HepG2 (cell line): ENCODE results near the gene AKT2. TPM values are rescaled to one million over a fixed set of nuclear protein-coding genes. Genes with fewer than 3 reads are reported as not detected.

Source experiments
- ATM ChIP-seq: fragments of 450-650 bp; IDR thresholded peaks from 2 replicates; pipeline ENCODE4 v1.7.1; 2017; ENCODE audit warnings: mild to moderate bottlenecking, borderline replicate concordance
- BCL6 ChIP-seq: IDR thresholded peaks from 2 replicates; pipeline ENCODE4 v1.6.1; 2016; ENCODE audit warnings: missing genetic modification reagents, missing compliant biosample characterization
- BRF2 ChIP-seq: sonication (generic); formaldehyde crosslinking; IDR thresholded peaks from 2 replicates; pipeline ENCODE4 v1.8.1; 2022; ENCODE audit warnings: mild to moderate bottlenecking, missing genetic modification reagents
- HIC2 ChIP-seq: sonication (generic); formaldehyde crosslinking; IDR thresholded peaks from 2 replicates; pipeline ENCODE4 v1.9.0; 2022; ENCODE audit warnings: low read depth, missing genetic modification reagents
- HMGXB3 ChIP-seq: sonication (generic); formaldehyde crosslinking; IDR thresholded peaks from 2 replicates; pipeline ENCODE4 v1.4.0; 2020; ENCODE audit warnings: missing genetic modification reagents, borderline replicate concordance
- HNRNPK ChIP-seq: fragments of 200-400 bp; formaldehyde crosslinking; IDR thresholded peaks from 2 replicates; pipeline ENCODE4 v1.6.1; 2018; ENCODE audit warnings: low read length, low read depth, moderate library complexity, mild to moderate bottlenecking; ENCODE audit not compliant: poor library complexity, severe bottlenecking
- HOXA5 ChIP-seq: sonication (generic); formaldehyde crosslinking; IDR thresholded peaks from 2 replicates; pipeline ENCODE4 v1.4.0; 2020; ENCODE audit warnings: missing genetic modification reagents
- KDM5A ChIP-seq: fragments of 200-600 bp; sonication (generic); IDR thresholded peaks from 2 replicates; pipeline ENCODE4 v1.7.0; 2018; ENCODE audit warnings: antibody characterized with exemption, mild to moderate bottlenecking, low read length, borderline replicate concordance
- KLF16 ChIP-seq, 2 experiments: sonication (generic) in 1 of 2; formaldehyde crosslinking in 1 of 2; IDR thresholded peaks; 2 replicates each; pipeline versions ENCODE4 v1.6.1 to v1.8.0; 2016 to 2023; ENCODE audit warnings: missing genetic modification reagents in 2 of 2, missing compliant biosample characterization in 1 of 2
- NR1H2 ChIP-seq: sonication (generic); formaldehyde crosslinking; IDR thresholded peaks from 2 replicates; pipeline ENCODE4 v1.8.1; 2022; ENCODE audit warnings: low read depth, missing genetic modification reagents, borderline replicate concordance
- POGK ChIP-seq: sonication (generic); formaldehyde crosslinking; conservative IDR thresholded peaks from 2 replicates; pipeline ENCODE4 v1.8.0; 2022; ENCODE audit warnings: mild to moderate bottlenecking, moderate library complexity, missing genetic modification reagents
- SOX13 ChIP-seq, 3 experiments: fragments of 450-650 bp in 1 of 3; sonication (generic) in 1 of 3; formaldehyde crosslinking in 1 of 3; IDR thresholded peaks in 2 of 3; conservative IDR thresholded peaks in 1 of 3; 2 replicates each; pipeline versions ENCODE4 v1.5.0 to v1.6.1; 2016 to 2020; ENCODE audit warnings: antibody characterized with exemption in 1 of 3, mild to moderate bottlenecking in 1 of 3, missing compliant biosample characterization in 1 of 3, missing genetic modification reagents in 1 of 3, moderate library complexity in 1 of 3
- ZNF484 ChIP-seq: sonication (generic); formaldehyde crosslinking; IDR thresholded peaks from 2 replicates; pipeline ENCODE4 v1.5.1; 2020; ENCODE audit warnings: mild to moderate bottlenecking, low read depth, missing genetic modification reagents, borderline replicate concordance
- polyA plus RNA-seq, 8 experiments: library from polyadenylated mRNA; depleted of rRNA in 3 of 8; stranded (reverse) in 7 of 8; unstranded in 1 of 8; fragments of >200 nt; fragmentation: Illumina TruSeq in 4 of 8; extraction: Trizol in 4 of 8; gene quantifications; 2 replicates each; pipeline versions ENCODE4 v1.2.1 to v1.2.3, GENCODE V29; 2011 to 2016; ENCODE audit warnings: low read depth in 4 of 8, missing spikeins in 1 of 8, mixed read lengths in 1 of 8; ENCODE audit not compliant: insufficient read depth in 1 of 8
- total RNA-seq, 5 experiments: library from RNA; depleted of rRNA; stranded (reverse); fragments of >200 nt; fragmentation: Illumina TruSeq; extraction: Trizol; gene quantifications; 2 replicates each; pipeline ENCODE4 v1.2.3, GENCODE V29; 2016; ENCODE audit warnings: low read depth in 1 of 5

The AKT2 gene
- total and polyA plus RNA-seq, 2 of the 13 experiments (the other 11 are each of a cell fraction or from before 2014, with no cell fraction given): 82.1 to 173 TPM

GRCh38 chr19:40190891-40191835 lies 94.0 kb downstream of the AKT2 start, which contains the start of gene MAP3K10 (continued):
- TF ChIP-seq HMGXB3 (CRISPR knock-in tag): no peak
- no peak for TF ChIP-seq SOX13 (IDR thresholded peaks at IDR 0.05)
- no peak for TF ChIP-seq SOX13 (CRISPR knock-in tag; conservative IDR thresholded peaks at IDR 0.05 in 1 of 2, IDR thresholded peaks at IDR 0.05 in 1 of 2)
- peak; percentile 46 for TF ChIP-seq HNRNPK
- no peak for TF ChIP-seq BRF2 (CRISPR knock-in tag)
- TF ChIP-seq POGK (CRISPR knock-in tag): peak; percentile 56; the same call in 1 of the 2 replicates
- no peak for TF ChIP-seq BCL6 (CRISPR knock-in tag)
- TF ChIP-seq KLF16 (CRISPR knock-in tag; IDR thresholded peaks at IDR 0.05): no peak
- no peak for TF ChIP-seq HIC2 (CRISPR knock-in tag)
- TF ChIP-seq HOXA5 (CRISPR knock-in tag): 0 out of 2 replicates have a peak, but pooled peaks have one; percentile 53
- no peak for TF ChIP-seq ATM
- TF ChIP-seq NR1H2 (CRISPR knock-in tag): 0 out of 2 replicates have a peak, but pooled peaks have one; percentile 64
- TF ChIP-seq KDM5A: no peak; the same call in 1 of the 2 replicates
- 0 out of 2 replicates have a peak, but pooled peaks have one; percentile 34 for TF ChIP-seq ZNF484
